CD4-positive, alpha-beta T cell treated with Interleukin-6 at 100 ng/mL for 8 hours (primary cell): ENCODE results near the gene RPTOR.

Source experiments
- DNase-seq: peaks from one replicate; pipeline ENCODE4 v3.0.0-alpha.2; 2020; ENCODE audit warnings: mixed read lengths, low spot score

The RPTOR gene

DNA sequence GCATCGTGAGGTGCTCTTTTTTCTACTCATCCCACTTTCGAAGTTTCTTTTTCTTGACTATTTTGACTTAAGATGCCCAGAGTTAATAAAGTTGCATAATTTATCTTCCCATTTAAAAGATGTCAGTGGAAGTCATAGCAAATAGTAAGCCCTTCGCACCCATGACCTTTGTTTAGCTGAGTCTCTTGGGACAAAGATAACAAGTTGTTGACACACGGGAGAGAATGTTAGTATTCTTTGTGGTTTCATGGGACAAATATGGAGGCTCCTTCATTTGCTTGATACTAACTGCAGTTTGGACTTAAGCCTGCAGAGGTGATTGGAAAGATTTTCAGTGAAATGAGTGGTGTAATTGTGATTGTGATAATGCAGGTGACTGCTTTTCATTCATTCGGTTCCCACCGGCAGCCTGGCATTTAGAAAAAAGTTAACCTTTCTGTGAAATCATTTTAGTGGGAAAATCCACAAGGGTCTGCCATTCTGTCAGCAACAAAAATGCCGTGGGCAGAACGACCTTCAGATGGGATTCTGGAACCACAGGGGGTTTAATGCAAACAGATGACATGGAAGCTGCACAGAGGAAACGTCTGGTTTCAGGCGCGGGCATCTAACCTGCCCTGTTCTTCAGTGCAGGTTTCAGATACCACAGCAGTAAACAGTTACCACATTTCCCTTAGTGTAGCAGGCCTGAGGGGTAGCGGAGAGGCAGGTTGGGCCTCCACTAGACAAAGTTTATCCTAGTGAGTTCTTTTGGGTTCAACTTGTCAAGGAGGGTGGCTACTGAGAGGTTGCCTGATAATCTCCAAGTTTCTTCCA lies 123.0 kb downstream of the RPTOR start:
- peak; percentile 48 for DNase-seq

GRCh38 chr17:80668375-80669148 lies 123.9 kb downstream of the RPTOR start:
- no peak for DNase-seq

DNA sequence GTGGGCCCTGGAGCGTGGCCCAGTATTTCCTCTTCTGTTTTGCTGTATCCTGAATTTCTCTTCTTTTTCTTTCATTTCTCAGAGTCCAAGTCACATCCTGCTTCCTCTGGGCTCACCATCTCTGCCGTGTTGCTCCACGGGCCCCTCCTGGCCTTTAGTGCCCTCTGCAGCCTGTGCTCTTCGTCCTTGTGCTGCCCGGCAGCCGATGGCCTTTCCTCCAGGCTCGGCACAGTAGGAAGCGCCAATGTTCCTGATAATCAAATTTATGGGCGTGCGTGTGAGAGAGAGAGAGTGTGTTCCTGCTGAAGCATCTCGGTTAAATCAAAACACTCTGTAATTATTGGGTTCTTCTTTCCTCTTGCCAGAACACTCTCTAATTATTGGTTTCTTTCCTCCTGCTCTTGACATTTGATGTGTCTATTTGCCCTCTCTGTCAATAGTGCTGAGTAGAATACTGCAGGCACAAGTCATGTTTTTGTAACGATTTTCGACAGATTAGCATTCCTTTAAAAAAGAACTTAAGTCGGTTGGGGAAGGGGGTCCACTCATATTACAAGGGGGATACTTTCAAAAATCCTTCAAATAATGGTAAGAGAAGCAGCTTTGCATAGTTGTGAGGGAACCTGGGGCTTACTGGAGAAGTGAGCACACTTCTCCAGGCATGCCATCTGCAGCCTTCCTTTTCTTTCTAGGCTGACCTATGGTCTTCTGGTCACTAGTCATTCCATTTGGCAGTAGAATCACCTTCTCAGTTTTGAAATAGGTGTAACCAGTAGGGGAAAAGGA lies 126.6 kb downstream of the RPTOR start:
- DNase-seq, result no peak

DNA sequence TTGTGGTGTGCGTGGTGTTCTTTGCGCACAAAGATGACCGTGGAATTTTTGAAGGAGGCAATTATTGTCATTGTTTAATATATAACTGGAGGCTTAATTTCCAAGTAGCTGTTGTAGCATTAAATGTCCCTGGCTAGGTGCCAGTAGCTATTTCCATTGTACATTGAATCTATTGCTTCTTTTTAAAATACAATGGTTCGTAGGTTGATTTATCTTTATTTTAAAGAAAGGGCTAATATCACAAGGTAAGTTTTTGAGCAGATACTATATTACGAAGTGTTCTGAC lies 127.1 kb downstream of the RPTOR start:
- no peak for DNase-seq

DNA sequence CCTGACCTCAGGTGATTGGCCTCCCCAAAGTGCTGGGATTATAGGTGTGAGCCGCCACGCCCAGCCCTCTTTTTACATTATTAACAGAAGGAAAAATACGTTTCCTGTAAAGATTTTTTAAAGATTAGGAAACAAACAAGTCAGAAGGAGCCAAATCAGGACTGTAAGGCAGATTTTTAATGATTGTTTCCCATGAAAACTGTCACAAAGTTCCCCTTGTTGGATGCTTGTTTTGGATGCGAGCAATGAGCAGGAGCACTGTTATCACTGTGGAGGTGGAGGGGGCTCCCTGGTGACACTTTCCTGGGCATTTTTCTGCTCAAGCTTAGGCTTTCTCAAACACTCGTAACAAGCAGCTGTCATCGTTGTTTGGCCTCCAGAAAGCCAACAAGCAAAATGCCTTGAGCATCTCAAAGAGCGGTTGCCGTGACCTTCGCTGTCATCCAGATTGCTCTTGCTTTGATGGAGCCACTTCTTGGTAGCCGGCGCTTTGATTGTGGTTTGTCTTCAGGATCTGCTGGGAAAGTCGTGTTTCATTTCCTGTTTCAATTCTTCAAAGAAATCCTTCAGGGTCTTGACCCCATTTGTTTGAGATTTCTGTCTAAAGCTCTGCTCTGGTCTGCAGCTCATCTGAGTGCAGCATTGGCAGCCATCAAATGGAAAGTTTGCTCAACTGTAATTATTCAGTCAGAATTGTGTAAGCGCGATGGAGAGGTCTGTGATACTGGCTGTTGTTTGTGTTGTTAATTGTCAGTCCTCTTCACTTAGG lies 128.7 kb downstream of the RPTOR start:
- DNase-seq, result peak; percentile 16

GRCh38 chr17:80675438-80676095 lies 130.9 kb downstream of the RPTOR start:
- no peak for DNase-seq

GRCh38 chr17:80676096-80676466 lies 131.4 kb downstream of the RPTOR start:
- no peak for DNase-seq

- no peak for DNase-seq
These were observed 131.9 kb downstream of the RPTOR start for GRCh38 chr17:80676564-80676963.

GRCh38 chr17:80677214-80677756 lies 132.6 kb downstream of the RPTOR start:
- DNase-seq, result no peak

DNA sequence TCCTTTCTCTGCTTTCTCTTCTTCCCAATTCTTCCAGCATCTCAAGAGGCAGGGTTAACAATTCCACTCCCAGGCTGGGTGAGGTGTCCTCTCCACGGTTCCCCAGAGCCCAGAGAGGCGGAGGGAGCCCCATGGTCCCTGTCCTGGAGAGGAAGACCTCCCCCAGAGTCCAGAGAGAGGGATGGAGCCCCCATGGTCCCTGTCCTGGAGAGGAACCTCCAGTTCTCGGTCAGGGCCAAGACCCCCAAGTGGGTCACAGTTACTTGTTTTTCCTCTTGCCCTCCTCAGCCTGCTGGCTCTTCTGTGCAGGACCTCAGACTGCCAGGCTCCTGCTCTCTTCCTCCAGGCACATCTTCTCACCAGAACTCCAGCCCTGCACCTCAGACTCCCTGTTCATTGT lies 135.2 kb downstream of the RPTOR start:
- no peak for DNase-seq

- DNase-seq, result no peak
These were observed 136.6 kb downstream of the RPTOR start for GRCh38 chr17:80681215-80681614.

GRCh38 chr17:80682372-80682771 lies 137.7 kb downstream of the RPTOR start:
- no peak for DNase-seq

- no peak for DNase-seq
These were observed 139.0 kb downstream of the RPTOR start for GRCh38 chr17:80683625-80684104.

GRCh38 chr17:80687839-80688238 lies 143.2 kb downstream of the RPTOR start:
- DNase-seq, result no peak

GRCh38 chr17:80689129-80689619 lies 144.5 kb downstream of the RPTOR start:
- DNase-seq, result no peak

- no peak for DNase-seq
These were observed 147.1 kb downstream of the RPTOR start for GRCh38 chr17:80691784-80692183.

DNA sequence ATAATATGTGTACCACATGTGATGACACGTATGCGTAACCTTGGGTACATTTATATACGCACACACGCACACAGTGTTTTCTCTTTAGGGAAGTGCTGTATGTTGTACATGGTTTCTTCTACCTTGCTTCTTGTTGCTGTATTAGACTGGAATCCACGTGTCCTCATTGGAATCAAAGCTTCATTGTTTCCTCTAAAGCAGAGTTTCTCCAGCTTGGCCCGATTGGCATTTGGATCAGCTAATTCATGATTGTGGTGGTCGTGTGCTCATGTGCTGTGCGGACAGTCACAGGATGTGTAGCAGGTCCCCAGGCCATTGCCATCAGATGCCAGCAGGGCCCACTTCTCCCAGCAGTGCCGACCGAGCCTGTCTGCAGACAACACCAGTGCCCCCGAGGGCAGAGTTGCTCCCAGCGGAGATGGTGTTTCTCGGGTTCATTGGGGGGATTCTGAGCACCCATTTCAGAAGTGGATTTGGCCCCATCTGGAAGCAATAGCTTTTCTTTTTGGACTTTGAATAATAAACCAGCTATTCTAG lies 148.4 kb downstream of the RPTOR start:
- DNase-seq, result no peak

- DNase-seq, result no peak
These were observed 148.9 kb downstream of the RPTOR start for GRCh38 chr17:80693511-80693910.

DNA sequence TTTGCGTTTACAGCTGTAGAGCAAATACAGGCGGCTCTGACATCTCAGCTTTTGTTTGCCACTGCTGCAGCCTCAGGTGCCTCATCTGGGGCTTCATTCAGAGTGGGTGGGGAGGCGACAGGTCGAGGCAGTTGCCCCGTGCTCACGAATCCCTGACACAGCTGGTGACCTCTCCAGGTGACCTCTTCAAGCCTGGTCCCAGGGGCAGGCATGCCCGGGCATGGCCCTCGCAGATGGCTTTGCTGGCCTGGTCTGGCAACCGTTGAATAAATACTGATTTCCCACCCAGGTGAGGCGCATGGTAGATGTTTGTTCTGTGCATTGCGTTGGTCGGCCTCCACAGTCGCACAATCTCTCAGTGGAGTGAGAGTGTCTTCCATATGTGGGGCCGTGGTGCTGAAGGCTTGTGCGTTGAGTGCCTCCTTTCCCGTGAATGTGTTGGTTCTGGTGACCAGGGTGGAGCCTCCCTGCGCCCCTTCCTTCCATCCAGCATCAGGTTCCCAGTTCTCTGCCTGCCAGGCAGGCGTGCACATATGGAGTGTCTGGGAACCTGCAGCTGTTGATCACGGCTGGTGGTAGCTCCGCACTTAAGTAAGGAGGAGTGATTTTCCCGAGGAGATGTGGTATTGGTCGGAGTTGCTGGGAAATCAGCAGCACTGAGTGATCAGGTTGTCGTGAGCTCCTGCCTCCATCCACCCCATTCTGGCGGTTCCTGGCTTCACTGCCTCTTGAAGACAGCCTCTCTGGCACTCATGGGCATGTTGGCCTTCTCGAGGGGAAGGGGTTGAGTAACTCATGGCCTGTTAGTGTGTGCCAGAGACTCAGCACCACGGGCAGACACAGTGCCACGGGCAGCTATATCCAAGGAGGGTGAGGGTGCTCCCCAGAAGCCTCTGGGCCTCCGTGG lies 149.7 kb downstream of the RPTOR start:
- no peak for DNase-seq
